Stimulated activated CD8-positive, alpha-beta memory T cell treated with anti-CD3 and anti-CD28 coated beads, Interleukin-15, amount 100 ng/mL, for 4 hours (primary cell): ENCODE measurements around the gene RIMBP2.
"Not testable (repeated sequence)": the region's sequence is repeated elsewhere in the genome, so short reads cannot be mapped to it uniquely, and the experiment has no call there.

ENCODE experiments used
- DNase-seq, 2 donors: peaks; one replicate each; pipeline ENCODE4 v3.0.0-alpha.2; 2020; ENCODE audit warnings: low read depth in 2 of 2

RIMBP2 gene

DNA sequence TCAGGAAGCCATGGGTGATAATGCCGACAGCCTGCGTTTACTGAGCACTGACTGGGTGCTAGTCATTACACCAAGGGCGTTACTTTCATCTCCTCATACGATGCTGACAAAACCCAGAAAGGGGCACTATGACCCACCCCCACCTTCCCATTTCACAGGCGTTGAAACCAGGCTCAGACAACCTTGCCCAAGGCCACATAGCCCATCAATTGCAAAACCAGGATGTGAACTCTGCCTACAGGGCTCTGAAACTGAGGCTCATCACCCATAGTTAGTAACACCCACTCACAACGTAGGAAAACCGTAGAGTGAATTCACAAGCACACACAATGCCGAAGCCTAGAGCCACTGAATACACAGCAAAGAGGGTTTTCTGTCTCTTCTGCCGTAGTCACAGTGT, 119.9 kb downstream of the RIMBP2 start:
- no peak for DNase-seq

GRCh38 chr12:130595566-130595965, 120.5 kb downstream of the RIMBP2 start:
- DNase-seq, result no peak

DNA sequence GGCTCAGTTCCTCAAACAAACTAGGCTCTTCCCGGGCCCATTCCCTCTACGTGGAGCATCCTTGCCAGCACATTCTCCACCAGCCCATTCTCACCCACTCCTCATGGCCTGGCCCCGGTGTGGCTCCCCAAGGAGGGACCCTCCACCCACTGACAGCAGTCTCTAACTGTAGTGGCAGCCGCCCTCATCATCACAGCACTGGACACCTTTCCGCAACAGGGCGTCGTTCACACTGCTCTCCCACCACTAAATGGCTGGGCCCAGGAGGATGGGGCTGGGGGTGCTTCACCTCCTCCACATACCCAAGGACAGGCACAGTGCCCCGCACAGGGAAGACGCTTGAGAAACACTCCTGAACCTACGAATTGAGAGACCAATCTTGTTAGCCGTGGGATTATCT, 123.0 kb downstream of the RIMBP2 start:
- no peak for DNase-seq

DNA sequence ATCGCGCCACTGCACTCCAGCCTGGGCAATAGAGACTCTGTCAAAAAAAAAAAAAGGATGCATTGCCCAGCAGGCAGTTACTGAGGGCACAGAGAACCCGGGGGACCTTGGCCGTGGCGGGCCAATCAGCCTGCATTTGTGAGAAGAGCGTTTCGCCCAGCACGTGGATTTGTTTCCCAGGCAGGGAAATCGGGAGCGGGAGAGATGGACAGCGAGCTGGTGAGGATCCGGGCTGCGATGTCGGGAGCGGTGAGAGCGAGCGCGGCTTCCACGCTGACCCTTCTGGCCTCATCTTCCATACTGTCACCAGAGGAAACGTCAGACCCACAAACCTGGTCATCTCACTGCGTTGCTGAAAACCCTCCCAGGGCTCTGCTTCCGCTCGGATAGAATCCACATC, 123.5 kb downstream of the RIMBP2 start:
- DNase-seq, result no peak

GRCh38 chr12:130591736-130592135, 124.4 kb downstream of the RIMBP2 start:
- no peak for DNase-seq

DNA sequence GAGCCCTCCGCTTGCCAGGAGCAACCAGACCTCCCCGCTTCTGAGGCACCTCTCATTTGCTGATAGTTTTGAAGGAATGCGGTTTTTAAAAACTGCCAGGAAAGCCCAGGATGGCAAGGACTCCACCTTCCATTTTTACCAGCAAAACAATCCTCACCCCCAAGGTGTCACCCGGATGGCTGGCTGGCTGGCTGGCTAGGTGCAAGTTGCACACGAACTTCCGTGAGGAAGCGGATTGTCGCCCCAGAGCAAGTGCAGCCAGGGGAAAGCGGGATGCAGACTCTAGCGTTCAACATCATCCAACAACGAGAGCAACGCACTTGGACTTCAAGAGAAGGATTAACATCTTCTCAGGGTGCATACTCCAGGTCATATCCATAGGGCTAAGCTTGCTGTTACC, 125.4 kb downstream of the RIMBP2 start:
- no peak for DNase-seq

DNA sequence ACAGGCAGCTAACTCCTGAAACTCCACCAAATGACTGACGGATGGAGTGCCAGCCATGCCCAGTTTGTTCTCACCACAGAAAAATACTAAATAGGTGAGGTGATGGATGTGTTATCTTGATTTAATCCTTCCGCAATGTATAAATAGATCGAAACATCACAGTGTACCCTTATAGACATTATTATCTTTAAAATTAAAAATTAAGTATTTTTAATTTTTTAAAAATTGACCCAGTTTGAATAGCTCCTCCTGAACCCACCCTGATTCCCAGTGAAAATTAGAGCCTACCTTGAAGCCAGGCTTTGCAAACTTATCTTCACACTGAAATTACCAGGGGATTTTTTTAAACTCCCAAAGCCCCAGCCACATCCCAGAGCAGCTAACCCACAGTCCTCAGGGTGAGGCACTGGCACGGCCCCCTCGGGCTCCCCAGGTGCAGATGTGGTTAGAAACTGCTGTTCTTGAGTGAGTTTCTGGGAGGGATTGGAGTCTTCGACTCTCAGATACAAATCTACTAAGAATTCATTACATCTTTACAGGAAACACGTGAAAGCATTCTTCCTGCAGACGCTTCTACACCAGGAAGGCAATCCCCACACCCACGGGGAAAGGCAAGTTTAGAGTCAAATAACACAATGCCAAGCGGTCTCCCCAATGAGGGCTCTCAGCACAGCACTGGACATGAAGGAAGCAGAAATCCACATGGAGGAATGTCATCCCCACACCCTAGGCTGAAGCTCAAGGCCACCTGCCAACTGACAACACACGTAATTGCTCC, 126.4 kb downstream of the RIMBP2 start:
- DNase-seq, result no peak

DNA sequence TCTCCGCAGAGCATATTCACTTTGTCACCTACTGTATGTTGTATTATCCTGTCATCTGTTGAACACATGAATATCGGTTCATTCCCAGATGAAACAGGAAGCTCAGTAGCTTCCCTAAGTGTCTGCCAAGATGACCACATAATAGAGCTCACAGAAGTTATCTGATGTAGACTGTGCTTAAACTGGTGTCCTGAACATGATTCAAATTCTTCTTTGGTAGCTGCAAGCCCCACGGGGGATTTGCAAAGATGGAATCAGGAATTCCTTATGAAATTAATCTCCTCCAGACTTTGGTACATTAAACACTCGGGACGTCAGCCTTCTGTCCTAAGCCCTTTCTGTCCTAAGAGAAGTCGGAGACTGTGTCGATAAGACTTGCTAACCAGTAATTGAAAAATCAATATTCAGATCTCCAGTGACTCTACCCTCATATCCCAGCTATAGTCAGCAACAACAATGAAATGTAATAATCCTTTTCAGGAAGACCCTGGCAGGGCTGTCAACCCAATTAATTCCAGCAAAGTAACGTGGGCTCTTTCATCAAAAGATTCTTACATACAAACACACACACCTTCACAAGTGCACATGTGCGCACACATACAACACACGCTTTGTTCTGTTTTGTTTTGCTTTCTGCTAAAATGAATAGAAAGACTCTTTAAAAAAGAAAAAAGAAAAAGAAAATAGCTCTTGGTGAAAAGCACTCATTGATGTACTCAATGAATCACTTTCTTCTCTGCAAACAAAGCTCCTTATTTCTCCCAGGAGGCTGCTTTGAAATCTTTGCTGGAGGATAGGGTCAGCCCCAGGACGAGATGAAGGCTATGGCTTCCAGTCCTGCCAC, 127.2 kb downstream of the RIMBP2 start:
- no peak for DNase-seq

DNA sequence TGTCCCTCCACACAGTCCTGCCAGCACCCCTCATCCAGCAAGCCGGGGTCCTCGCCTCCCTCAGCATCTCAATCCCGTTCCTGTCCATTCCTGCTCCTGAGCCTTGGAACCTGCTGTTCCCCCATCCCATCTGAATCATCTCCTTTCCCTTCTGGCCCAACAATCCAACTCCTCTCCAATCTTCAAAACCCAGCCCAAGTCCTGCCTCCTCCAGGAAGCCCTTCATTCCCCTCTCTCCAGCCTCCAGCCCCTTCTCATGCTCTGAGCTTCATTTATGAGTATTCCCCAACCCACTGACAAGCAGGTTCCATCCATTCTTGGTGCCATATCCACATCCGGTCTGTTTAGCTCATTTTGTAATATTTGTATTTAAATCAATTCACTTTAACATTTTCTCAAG, 128.1 kb downstream of the RIMBP2 start:
- DNase-seq, result no peak

GRCh38 chr12:130584475-130584874, 131.6 kb downstream of the RIMBP2 start:
- DNase-seq, result not testable (repeated sequence)

- no peak for DNase-seq
Measured at GRCh38 chr12:130583800-130584199, 132.3 kb downstream of the RIMBP2 start.

DNA sequence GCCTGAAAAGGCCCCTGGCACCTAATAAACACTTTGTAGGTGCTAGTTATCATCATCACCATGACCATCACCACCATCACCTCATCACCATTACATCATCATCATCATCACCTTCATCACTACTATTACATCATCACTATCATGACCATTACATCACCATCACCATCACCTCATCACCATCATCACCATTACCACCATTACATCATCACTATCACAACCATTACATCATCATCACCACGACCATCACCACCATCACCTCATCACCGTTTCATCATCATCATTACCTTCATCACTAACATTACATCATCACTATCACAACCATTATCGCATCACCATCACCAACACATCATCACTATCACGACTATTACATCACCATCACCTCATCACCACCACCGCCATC, 132.8 kb downstream of the RIMBP2 start:
- DNase-seq, result no peak

DNA sequence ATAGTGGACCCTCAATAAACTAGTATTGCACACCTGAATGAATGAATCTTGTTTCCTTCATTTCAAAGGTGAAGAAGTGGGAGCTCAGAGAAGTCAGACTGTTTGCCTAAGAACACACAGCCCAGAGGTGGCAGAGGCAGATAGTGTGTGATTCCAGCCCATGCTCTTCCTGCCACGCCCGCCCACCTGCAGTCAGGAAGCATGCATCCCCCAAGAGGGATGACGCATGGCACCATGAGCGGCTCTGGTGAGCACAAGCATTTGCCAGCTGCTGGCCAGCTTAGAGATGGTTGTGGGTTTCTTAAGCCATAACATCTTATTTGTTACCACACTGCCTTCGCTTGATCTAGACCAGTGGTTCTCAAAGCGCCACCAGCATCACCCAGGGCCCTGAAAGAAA, 133.8 kb downstream of the RIMBP2 start:
- DNase-seq, result no peak

GRCh38 chr12:130581782-130582181, 134.3 kb downstream of the RIMBP2 start:
- no peak for DNase-seq

GRCh38 chr12:130579231-130579630, 136.9 kb downstream of the RIMBP2 start:
- no peak for DNase-seq

- no peak for DNase-seq
Measured at GRCh38 chr12:130577351-130577750, 138.7 kb downstream of the RIMBP2 start.

DNA sequence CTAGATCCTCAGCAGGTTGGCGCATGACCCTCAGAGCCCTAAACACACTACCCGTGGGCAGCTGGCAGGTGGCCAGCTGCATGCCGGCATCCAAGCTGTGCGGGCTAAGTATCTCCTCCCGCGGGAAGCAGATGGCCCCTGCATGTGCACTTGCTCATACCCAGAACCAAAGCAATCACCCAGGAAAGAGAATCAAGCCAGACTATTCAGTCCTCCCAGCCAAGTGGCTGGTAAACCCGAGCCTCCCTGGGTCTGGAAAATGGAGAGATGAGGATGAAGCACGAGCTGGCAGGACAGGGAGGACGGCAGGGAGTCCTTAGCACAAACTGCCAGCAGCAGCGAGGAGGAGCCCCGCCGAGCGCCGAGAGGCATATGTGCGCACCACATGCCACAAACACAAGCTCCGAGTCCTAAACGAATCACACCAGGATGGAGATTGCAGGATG, 139.7 kb downstream of the RIMBP2 start:
- DNase-seq, result no peak

- DNase-seq, result no peak
Measured at GRCh38 chr12:130574402-130574801, 141.7 kb downstream of the RIMBP2 start.

DNA sequence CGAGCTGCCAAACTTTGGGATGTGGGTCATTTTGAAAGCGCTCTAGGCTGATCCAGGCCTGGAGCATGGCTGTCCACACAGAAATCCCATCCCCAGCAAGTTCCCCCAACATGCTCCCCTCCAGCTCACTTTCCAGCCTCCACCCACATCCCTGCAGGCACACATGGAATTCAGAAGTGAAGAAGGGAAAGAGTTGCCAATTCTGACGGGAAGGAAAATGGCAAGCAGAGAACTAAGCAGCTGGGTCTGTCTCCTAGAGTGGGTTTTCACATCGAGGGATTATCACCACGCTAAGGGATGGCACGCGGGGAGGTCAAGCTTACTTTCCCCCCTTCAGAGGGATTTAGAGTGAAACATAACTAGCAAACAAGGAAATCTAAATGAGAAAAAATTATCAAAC, 142.3 kb downstream of the RIMBP2 start:
- no peak for DNase-seq

- DNase-seq, result no peak
Measured at GRCh38 chr12:130573235-130573634, 142.9 kb downstream of the RIMBP2 start.

GRCh38 chr12:130572553-130572952, 143.5 kb downstream of the RIMBP2 start:
- no peak for DNase-seq

DNA sequence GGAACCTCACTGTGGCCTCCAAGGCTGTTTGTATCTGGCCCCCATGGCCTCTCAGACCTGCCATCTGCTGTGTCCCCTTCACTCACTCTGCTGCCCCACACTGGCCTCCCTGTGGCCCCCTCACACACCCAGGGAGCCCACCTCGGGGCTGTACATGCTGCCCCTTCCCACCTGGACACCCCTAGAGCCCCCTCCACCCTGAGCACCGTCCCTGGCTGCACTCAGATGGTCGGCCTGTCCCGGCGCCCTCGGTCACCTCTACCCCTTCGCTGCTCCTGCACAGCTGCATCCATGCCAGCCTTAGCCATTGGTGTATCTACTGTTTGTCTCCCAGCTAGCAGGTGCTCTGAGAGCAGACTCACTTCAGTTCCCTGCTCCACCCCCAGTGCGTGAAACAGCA, 144.4 kb downstream of the RIMBP2 start:
- DNase-seq, result no peak

DNA sequence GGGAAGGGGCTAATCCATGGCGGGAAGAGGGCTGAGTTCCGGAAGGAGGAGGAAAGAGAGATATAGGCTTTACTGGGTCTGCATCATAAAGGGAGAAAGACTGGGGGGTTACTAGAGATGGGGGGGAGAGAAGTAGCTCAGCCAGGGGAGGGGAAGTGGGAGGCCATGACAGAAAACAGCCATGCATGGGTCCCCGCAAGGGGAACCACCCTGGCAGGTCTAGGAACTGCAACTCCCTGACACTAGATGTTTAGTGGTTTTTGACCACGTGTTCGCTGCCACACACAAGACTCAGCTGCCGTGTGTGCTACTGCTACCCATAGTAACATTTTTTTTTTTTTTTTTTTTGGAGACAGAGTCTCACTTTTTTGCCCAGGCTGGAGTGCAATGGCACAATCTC, 145.0 kb downstream of the RIMBP2 start:
- DNase-seq, result no peak
